Lower leg skin (tissue), 3 donors: ENCODE data around the gene NMRK2.

ENCODE experiments used
- POLR2A ChIP-seq, 2 donors: fragments of 450-650 bp; IDR thresholded peaks; one replicate each; pipeline ENCODE4 v1.6.1; 2016 to 2017; ENCODE audit warnings: antibody characterized with exemption in 2 of 2, mild to moderate bottlenecking in 1 of 2, moderate library complexity in 1 of 2
- TF ChIP-seq, protein P1 (sequence below), 3 donors: fragments of 450-650 bp; IDR thresholded peaks; one replicate each; pipeline ENCODE4 v1.5.1; 2016; ENCODE audit warnings: antibody characterized with exemption in 3 of 3, mild to moderate bottlenecking in 3 of 3, moderate library complexity in 2 of 3

DNA sequence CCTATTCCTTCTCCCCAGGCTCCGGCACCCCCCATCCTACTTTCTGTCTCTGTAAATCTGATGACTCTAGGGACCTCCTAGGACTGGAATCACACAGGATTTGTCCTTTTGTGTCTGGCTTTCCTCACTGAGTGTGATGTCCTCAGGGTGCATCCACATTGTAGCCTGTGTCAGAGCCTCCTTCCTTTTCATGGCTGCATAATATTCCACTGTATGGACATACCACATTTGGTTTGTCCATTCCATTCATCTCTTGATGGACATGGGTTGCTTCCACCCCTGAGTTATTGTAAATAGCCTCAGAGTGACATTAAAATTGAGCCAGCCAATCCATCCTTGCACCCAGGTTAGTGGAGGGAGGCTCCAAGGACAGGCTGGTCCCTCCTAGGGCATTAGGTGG, 22.8 kb upstream of the NMRK2 start:
- no peak for TF ChIP-seq POLR2A (IDR thresholded peaks at IDR 0.05)
- TF ChIP-seq, protein P1, sequence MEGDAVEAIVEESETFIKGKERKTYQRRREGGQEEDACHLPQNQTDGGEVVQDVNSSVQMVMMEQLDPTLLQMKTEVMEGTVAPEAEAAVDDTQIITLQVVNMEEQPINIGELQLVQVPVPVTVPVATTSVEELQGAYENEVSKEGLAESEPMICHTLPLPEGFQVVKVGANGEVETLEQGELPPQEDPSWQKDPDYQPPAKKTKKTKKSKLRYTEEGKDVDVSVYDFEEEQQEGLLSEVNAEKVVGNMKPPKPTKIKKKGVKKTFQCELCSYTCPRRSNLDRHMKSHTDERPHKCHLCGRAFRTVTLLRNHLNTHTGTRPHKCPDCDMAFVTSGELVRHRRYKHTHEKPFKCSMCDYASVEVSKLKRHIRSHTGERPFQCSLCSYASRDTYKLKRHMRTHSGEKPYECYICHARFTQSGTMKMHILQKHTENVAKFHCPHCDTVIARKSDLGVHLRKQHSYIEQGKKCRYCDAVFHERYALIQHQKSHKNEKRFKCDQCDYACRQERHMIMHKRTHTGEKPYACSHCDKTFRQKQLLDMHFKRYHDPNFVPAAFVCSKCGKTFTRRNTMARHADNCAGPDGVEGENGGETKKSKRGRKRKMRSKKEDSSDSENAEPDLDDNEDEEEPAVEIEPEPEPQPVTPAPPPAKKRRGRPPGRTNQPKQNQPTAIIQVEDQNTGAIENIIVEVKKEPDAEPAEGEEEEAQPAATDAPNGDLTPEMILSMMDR (IDR thresholded peaks at IDR 0.05) = no peak
